WERI-Rb-1 (cell line): ENCODE results near the gene TMTC1.
A peak's percentile ranks its signal among the peaks of the same experiment; 100 is the strongest.
"Not testable (repeated sequence)": the region's sequence is repeated elsewhere in the genome, so short reads cannot be mapped to it uniquely, and the experiment has no call there.

Experiments
- DNase-seq: peaks from one replicate; pipeline ENCODE4 v3.0.0-alpha.2; 2020
- H3K27ac ChIP-seq: fragments of 250-450 bp; sonication (Bioruptor Pico); 2 replicates; pipeline ENCODE4 v1.5.1; 2020; ENCODE audit warnings: mild to moderate bottlenecking, moderate library complexity
- H3K27me3 ChIP-seq: fragments of 250-450 bp; sonication (Bioruptor Pico); 2 replicates; pipeline ENCODE4 v1.5.1; 2021; ENCODE audit warnings: mild to moderate bottlenecking, low read depth, moderate library complexity; ENCODE audit not compliant: insufficient read depth, severe bottlenecking
- H3K36me3 ChIP-seq: fragments of 250-450 bp; sonication (Bioruptor Pico); 2 replicates; pipeline ENCODE4 v1.5.1; 2020; ENCODE audit warnings: mild to moderate bottlenecking, moderate library complexity
- H3K4me3 ChIP-seq: 2 replicates; pipeline ENCODE4 v1.5.1; 2011; ENCODE audit warnings: low read depth, mild to moderate bottlenecking, control low read depth, low read length
- H3K9me3 ChIP-seq: fragments of 250-450 bp; sonication (Bioruptor Pico); 2 replicates; pipeline ENCODE4 v1.5.1; 2021; ENCODE audit warnings: mild to moderate bottlenecking, moderate library complexity; ENCODE audit not compliant: severe bottlenecking
- CTCF ChIP-seq: IDR thresholded peaks from 2 replicates; pipeline ENCODE4 v1.5.1; 2011; ENCODE audit warnings: low read depth, mild to moderate bottlenecking, control low read depth, inconsistent platforms, low read length

Gene TMTC1

GRCh38 chr12:29640589-29641345 is 143.0 kb downstream of the TMTC1 start:
- Histone ChIP-seq H3K9me3 (peaks cover 3% of the 10 kb centered on the region), H3K4me3 (no peak overlapping the region), H3K36me3 (no peaks in the 10 kb centered on the region), H3K27me3 (no peaks in the 10 kb centered on the region), H3K27ac (no peak overlapping the region)
- no peak for TF ChIP-seq CTCF
- DNase-seq, result peak; percentile 41

GRCh38 chr12:29639893-29640495 is 143.7 kb downstream of the TMTC1 start:
- no peak for DNase-seq
- Histone ChIP-seq H3K36me3 (no peaks in the 10 kb centered on the region), H3K9me3 (peaks cover 3% of the 10 kb centered on the region), H3K4me3 (no peak overlapping the region), H3K27me3 (no peaks in the 10 kb centered on the region), H3K27ac (no peak overlapping the region)
- TF ChIP-seq CTCF, result no peak

- Histone ChIP-seq H3K27me3 (no peaks in the 10 kb centered on the region), H3K4me3 (no peak overlapping the region), H3K27ac (no peak overlapping the region), H3K9me3 (peaks cover 3% of the 10 kb centered on the region), H3K36me3 (no peaks in the 10 kb centered on the region)
- DNase-seq, result no peak
- no peak for TF ChIP-seq CTCF
Measured at GRCh38 chr12:29638528-29638927, 145.2 kb downstream of the TMTC1 start.

- Histone ChIP-seq H3K9me3 (no peaks in the 10 kb centered on the region), H3K36me3 (no peaks in the 10 kb centered on the region), H3K4me3 (no peak overlapping the region), H3K27ac (no peak overlapping the region), H3K27me3 (no peaks in the 10 kb centered on the region)
- DNase-seq, result no peak
- TF ChIP-seq CTCF, result no peak
Measured at GRCh38 chr12:29634057-29634456, 149.7 kb downstream of the TMTC1 start.

- not testable (repeated sequence) for H3K4me3 ChIP-seq, H3K27ac ChIP-seq, H3K27me3 ChIP-seq, DNase-seq, H3K9me3 ChIP-seq, H3K36me3 ChIP-seq
Measured at GRCh38 chr12:29630164-29630563, 153.6 kb downstream of the TMTC1 start.

- H3K27ac ChIP-seq, result no peak overlapping the region
- H3K36me3 ChIP-seq, result no peaks in the 10 kb centered on the region
- no peak overlapping the region for H3K4me3 ChIP-seq
- H3K9me3 ChIP-seq, result no peaks in the 10 kb centered on the region
- no peaks in the 10 kb centered on the region for H3K27me3 ChIP-seq
- no peak for DNase-seq
- TF ChIP-seq CTCF, result no peak
Measured at GRCh38 chr12:29627221-29627620, 156.5 kb downstream of the TMTC1 start.
